HTR-8/SVneo (cell line): ENCODE measurements around the gene NOL4L.
"Not testable (repeated sequence)": the region's sequence is repeated elsewhere in the genome, so short reads cannot be mapped to it uniquely, and the experiment has no call there.

Experiments used
- DNase-seq: peaks from one replicate; pipeline ENCODE4 v3.0.0; 2011; ENCODE audit warnings: low spot score, mixed read lengths; ENCODE audit not compliant: insufficient read length
- FAIRE-seq: peaks from 2 replicates; lab custom pipeline; 2011; peaks lifted over from hg19 to GRCh38; lab: Jason Lieb, UNC

Gene NOL4L

GRCh38 chr20:32466739-32467505 is 118.2 kb downstream of the NOL4L start:
- FAIRE-seq, result no peak

DNA sequence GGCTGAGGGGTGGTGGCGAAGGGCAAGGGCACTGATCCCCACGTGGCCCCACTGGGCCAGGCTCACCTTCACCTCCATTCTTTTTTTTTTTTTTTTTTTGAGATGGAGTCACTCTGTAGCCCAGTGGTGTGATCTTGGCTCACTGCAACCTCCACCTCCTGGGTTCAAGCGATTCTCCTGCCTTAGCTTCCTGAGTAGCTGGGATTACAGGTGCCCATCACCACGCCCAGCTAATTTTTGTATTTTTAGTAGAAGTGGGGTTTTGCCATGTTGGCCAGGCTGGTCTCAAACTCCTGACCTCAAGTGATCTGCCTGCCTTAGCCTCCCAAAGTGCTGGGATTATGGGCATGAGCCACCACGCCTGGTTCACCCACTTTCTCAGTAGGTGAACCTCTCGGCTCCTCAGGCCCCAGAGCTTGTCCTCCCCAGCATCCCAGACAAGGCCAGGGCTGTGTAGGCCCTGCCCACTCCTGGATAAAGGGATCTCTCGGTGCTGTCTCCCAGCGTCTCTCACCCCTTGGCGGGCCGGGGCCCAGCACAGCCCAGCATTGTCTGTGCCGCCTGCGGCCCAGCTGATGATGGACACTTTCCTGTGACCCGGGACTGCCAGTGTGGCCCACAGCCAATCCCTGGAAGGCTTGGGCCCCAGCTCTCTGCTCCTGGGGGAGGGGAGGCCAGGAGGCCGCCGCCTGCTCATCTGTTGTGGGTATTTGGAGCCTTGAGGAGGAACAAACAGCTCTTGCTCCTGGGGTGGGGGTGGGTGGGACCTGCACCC is 119.0 kb downstream of the NOL4L start:
- FAIRE-seq, result not testable (repeated sequence)

More at GRCh38 chr20:32466739-32467505, 118.2 kb downstream of the NOL4L start:
- no peak for DNase-seq

DNA sequence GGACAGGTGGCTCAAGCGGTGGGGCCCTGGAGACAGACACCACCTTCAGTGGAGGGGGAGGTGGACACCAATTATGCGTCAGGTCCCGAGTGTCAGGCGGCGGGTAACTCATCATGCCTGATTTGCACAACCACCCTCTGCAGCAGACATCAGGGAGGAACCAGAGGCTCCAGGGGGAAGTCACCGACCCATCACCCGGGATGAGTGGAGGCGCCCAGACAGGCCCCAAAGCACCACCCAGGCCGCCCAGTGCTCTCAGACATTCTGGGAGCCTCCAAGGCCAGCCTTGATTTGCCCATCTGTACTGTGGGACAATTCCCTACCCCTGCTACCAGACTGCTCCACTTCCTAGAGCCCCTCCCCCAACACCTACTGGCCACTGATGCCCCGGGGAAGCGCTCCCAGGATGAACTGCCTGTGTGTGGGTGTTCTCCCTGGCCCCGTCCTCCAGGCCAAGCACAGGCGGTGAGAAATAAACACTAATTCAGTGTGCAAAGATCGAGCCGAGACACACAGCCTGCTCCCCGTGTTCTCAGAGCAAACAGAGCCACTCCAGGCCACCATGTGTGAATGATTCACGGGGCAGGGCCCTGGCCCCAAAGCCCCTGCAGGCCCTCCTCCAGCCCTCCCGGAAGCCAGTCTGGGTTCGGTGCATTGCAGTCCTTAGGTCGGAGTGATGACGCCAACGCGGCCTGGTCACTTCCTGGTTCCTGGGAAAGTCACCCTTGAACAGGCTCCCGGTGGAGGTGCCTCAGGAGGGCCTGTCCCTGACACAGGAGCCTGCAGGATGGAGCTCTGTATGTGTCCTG is 119.8 kb downstream of the NOL4L start:
- FAIRE-seq, result no peak
- DNase-seq, result no peak

More for the DNA sequence above, 119.0 kb downstream of the NOL4L start:
- not testable (repeated sequence) for DNase-seq

GRCh38 chr20:32464401-32465091 is 120.6 kb downstream of the NOL4L start:
- DNase-seq (no peak), FAIRE-seq (no peak)

GRCh38 chr20:32463642-32464400 is 121.3 kb downstream of the NOL4L start:
- DNase-seq, result no peak
- FAIRE-seq, result peak; percentile 49

GRCh38 chr20:32462900-32463641 is 122.1 kb downstream of the NOL4L start:
- DNase-seq, result no peak
- FAIRE-seq, result no peak

DNA sequence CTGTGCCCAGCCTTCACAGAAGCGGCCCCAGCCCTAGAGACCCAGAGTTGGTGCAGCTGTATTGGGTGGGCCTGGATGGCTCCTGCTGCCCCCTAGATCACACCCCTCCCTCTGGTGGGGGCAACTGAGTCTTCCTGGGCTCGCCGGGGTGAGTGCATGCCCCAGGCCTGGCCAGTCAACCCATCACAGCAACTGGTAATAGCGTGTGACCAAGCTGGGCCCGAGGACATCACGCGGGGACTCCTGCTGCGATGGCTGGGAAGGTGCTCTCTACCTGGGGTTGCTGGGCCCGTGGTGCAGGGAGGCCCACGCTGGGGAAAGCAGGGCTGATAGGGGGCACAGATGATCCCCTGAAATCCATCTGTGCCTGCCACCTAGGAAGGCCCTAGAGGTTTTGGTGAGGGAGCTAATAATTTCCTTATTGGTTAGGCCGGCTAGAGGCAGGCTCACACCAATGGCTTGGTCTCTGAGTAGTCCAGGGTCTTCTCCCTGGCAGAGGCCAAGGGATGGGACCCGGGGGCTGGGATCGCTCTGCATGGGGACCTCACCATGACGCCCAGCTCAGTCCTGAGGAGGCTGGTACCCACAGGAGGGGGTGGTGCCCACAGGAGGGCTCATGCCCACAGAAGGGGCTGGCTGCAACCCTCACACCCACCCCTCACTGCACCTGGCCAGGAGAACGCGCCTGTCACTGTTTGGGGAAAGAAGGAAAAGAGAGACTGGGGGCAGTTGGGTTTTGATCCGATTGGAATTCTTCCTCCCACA is 123.1 kb downstream of the NOL4L start:
- FAIRE-seq (no peak), DNase-seq (no peak)

GRCh38 chr20:32460683-32461320 is 124.3 kb downstream of the NOL4L start:
- no peak for DNase-seq
- FAIRE-seq, result no peak

DNA sequence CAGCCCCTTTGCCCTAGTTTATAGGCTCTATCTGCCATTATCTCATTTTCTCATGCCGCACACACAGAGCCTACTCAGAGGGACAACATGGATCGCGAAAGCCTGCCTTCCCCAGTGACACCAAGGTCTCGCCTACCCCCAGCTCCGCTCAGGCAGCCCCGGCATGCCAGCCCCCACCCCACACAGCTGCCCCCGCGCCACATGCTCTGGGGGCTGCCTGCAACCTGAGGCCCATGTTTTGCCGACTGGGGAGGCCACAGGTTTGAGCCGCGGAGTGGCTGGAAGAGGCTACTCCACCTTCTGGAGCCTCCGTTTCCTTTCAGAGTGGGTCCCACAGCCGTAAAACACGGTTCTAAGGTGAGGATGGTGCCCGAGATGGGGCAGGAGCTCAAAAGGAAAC is 124.9 kb downstream of the NOL4L start:
- FAIRE-seq, result no peak
- no peak for DNase-seq

GRCh38 chr20:32458837-32459220 is 126.3 kb downstream of the NOL4L start:
- DNase-seq (no peak), FAIRE-seq (no peak)

- DNase-seq (no peak), FAIRE-seq (peak; percentile 77)
These were observed 126.9 kb downstream of the NOL4L start for GRCh38 chr20:32458061-32458836.

- FAIRE-seq, result no peak
These were observed 127.6 kb downstream of the NOL4L start for GRCh38 chr20:32457479-32457986.

DNA sequence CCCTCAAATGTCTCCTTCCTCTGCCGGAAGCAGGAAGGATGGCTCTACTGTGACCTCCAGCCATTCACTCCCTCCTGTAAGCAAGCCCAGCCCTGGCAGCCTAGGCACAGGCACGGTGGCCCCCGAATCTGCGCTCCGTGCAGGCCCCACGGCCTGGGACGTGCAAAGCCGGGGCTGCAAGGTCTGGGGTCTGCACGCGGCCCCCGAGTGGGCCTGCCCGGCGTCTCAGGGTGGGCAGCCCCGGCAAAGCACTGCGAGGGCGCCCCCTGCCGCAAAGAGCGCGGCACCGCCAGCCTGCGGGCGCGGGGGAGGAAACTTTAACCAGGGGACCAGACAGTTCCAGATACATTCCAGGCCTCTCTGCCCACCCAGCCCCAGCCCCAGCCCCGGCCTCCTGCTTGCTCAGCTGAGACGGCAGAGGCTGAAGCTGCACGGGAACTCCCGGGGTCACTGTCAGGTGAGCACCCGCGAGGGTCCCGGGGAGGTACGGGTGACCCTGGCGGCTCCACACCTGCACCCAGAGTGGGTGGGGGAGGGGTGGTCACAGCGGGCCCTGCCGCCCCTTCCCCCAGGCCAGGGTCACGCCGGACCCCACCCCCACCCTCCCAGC is 128.2 kb downstream of the NOL4L start:
- DNase-seq (no peak), FAIRE-seq (no peak)

More at GRCh38 chr20:32457479-32457986, 127.6 kb downstream of the NOL4L start:
- DNase-seq, result no peak

DNA sequence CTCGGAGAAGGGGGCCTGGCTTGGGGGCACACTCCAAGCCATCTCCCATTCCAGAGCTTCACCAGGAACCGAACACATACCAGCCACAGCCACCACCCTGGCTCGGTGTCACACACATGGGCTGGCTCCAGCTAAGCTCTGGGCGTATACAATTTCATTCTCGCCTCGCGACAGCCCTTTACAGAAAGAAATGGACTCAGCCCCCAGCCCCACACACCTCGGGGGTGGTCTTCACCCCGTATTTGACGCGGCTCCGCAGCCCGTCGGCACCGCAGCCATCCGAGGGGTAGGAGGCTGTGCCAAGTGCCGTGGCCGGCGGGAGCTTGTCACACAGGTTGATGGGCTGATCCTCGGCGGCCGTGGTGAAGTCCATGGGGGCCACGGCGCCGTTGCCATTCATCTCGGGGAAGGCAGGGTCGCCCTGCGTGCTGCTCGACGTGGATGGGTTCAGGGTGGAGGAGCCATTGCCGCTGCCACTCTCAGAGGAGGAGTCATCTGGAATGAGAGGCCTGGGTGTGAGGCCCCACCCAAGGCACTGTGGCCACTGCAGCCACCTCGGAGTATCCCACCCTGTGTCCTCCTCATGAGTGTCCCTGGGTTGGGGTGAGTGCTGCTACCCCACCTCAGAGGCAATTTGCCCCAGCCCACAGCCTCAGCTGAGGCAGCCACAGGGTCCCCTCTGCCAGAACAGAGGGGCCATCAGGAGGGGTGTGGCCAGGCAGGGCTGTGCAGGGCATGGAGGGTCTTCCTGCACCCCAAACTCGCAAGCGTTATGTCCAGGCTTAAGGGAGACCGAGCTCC is 129.0 kb downstream of the NOL4L start:
- DNase-seq (no peak), FAIRE-seq (no peak)

DNA sequence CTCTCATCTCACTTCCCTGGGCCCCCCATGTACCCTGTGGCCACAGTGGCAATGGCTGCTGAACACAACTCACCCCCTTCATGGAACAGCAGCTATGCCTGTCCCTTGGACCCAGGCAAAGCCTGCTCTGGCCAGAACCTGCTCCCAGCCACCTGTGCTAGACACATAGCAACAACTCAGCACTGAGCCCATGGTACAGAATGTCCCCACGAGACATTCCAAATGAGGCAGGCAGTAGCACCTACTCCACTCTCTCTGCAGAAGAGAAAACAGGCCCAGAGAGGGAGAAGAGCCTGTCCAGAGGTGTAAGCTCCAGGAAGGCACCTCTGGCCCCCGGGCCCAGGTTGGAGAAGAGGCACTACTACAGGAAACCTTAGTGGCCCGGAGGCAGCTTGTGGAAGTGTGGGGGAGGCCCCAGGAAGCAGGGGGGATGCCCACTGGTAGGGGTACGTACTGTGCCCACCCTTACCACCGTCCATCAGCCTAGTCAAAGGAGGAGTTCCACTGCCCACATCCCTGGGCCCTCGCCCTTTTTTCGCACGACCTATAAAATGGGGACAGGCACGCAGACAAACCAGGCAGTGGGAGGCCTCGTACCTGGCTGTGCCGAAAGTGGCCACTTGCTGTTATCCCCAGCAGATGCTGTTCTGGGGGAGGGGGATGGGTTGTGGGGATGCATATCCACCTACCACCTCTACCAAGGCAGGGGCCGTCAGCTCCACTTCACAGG is 129.8 kb downstream of the NOL4L start:
- FAIRE-seq (no peak), DNase-seq (no peak)
